Superior temporal gyrus (tissue), 1 donor: ENCODE results near the gene SLC37A1.

Experiments used
- DNase-seq: peaks from one replicate; pipeline ENCODE4 v3.0.0-alpha.2; 2016; ENCODE audit errors: extremely low spot score

The SLC37A1 gene

GRCh38 chr21:42505090-42505726 is 8.4 kb upstream of the SLC37A1 start:
- no peak for DNase-seq

GRCh38 chr21:42507418-42507817 is 6.2 kb upstream of the SLC37A1 start:
- DNase-seq: no peak

- DNase-seq: no peak
These were observed 5.3 kb upstream of the SLC37A1 start for GRCh38 chr21:42508371-42508770.

- DNase-seq: no peak
These were observed 4.4 kb upstream of the SLC37A1 start for GRCh38 chr21:42509244-42509643.

GRCh38 chr21:42512346-42513034 is 1.2 kb upstream of the SLC37A1 start:
- no peak for DNase-seq

GRCh38 chr21:42513985-42514882 is 582 bp downstream of the SLC37A1 start:
- DNase-seq: no peak

- DNase-seq: no peak
These were observed 1.2 kb downstream of the SLC37A1 start for GRCh38 chr21:42514883-42515228.

GRCh38 chr21:42515708-42516502 is 2.3 kb downstream of the SLC37A1 start:
- DNase-seq: no peak

- DNase-seq: no peak
These were observed 4.6 kb downstream of the SLC37A1 start for GRCh38 chr21:42518215-42518614.

- DNase-seq: no peak
These were observed 5.0 kb downstream of the SLC37A1 start for GRCh38 chr21:42518626-42519025.

- DNase-seq: no peak
These were observed 7.1 kb downstream of the SLC37A1 start for GRCh38 chr21:42520628-42521253.

- no peak for DNase-seq
These were observed 7.7 kb downstream of the SLC37A1 start for GRCh38 chr21:42521384-42521783.

- DNase-seq: no peak
These were observed 8.2 kb downstream of the SLC37A1 start for GRCh38 chr21:42521805-42522204.

GRCh38 chr21:42522271-42522670 is 8.6 kb downstream of the SLC37A1 start:
- no peak for DNase-seq

- no peak for DNase-seq
These were observed 9.1 kb downstream of the SLC37A1 start for GRCh38 chr21:42522771-42523170.

- no peak for DNase-seq
These were observed 9.6 kb downstream of the SLC37A1 start for GRCh38 chr21:42523211-42523610.

GRCh38 chr21:42523941-42524340 is 10.3 kb downstream of the SLC37A1 start:
- DNase-seq: no peak

GRCh38 chr21:42524341-42525028 is 10.8 kb downstream of the SLC37A1 start:
- no peak for DNase-seq

GRCh38 chr21:42525029-42525581 is 11.5 kb downstream of the SLC37A1 start:
- DNase-seq: no peak

- DNase-seq: no peak
These were observed 12.2 kb downstream of the SLC37A1 start for GRCh38 chr21:42525676-42526378.
